Measurements from ENCODE around the gene ANKRD63.
A peak's percentile ranks its signal among the peaks of the same experiment; 100 is the strongest.

Gene ANKRD63

DNA sequence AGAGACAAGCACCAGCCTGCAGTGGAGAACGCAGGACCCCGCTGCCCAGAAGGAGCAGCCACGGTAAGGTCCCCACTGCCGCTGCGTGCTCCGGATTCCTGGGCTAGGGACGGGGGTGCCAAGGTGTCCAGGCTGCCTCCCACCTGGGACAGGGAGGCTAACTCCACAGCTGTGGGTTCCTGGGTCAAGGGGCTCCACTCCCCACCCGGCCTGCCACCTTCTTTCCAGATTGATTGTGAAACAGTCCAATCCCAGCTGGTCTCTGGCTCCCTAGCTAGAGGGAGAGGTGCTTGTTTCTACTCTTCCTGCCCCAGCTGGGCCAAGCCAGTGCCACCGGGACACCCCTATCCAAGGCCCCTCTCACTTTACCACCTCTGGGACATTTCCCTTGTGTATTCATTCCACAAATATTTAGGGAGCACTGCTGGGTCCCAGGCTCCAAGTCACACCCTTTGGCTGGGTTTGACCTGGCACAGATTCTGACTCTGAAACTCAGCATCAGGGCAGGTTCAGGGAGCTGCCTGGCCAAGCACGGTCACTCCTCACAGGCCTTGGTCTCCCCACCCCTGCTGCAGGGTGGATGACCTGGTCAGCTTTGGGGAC, 42.1 kb downstream of the ANKRD63 start:
- no peak for DNase-seq

DNA sequence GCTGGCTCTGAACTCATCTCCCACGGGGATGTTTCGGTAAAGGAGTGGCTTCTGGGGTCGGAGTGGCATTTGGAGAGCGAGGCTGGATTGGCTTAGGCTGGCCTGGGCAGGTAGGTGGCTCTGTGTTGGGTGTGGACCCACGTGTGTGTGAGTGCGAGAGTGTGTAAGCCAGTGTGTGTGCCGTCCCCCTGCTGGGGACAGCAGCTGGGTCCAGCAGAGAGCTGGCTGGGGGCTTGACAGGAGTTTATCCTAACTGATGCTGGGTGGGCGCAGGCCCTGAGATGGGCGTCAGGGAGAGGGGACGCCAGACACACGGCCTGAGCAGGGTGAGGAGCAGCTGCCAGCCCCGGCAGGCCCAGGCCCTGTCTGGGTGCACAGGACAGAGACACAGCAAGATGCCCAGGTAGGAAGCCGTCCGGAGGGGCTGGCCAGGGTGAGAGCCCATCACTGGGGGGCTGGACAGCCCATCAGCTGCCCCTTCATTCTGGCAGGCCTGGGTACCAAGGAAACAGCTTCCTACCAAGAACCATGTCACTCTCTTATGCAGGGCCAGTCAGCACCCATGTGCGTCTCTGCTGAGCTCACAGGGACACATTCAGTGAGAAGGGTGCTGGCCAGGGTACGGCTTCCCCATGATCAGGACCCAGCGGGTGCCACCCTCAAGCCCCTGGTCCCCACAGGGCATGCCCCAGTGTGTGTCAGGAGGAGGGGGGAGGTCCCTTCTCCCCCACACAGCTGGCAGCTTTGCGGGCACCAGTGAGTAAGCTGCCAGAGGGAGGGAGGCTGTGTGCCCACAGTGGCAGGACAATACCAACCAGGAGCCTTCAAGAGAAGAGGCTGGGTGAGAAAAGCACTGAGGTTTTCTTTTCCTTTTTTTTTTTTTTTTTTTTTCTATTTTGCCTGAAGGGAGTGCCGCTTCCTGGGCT, 42.9 kb downstream of the ANKRD63 start:
- no peak for DNase-seq

DNA sequence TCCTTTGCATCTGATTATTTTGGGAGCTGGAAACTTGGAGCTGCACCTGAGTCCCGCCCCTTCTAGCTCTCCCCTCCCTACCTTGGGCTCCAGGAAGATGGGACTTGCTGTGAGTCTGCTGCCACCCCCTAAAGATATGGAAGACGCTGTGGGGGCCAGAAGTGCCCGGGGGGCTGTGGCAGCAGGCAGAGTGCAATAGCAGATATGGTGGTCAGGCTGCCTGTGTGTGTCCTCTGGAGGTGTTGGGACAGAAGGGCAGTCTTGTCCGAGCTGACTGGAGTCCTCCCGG, 43.5 kb downstream of the ANKRD63 start:
- no peak for DNase-seq

DNA sequence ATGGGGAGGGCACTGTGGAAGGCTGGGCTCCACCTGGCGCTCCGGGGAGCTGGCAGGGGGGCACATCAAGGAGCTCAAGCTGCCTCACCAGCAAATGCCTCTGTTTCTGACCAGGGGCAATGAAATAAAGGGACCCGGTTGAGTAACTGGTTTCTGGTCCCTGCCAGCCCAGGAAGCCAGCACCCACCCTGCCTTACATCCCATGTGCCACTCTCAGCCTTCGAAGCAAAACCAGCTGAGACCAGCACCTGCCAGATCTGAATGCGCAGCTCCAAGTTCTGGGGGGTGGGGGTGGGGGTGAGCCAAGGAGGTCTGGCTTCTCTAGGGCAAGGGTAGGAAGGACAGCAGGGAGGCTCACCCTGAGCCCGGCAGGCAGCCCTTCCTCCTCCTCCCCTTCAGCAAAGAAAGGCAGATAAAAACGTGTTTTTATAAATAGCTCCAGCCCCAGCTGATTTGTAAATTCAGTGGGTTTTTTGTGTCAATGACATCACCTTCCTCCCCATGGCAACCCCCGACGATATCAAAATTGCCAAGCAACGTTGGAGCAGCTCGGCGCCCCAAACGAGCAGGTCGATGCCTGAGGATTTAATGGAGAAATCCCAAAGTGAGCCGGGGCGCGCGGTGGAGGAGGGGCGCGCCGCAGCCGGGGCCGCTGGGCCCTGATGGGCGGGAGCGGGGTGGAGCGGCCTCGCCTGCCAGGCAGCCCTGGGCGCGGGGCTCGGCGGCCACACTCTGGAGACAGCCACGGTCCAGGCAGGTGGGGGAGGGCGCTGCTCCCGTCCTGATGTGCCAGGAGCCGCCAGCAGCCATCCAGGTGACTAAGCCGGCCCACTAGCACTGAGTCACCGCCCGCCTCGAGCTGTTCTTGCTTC, 44.1 kb downstream of the ANKRD63 start, which contains the start of gene PAK6:
Gene PAK6, plus strand, starts transcription at position 532 of the 872 bp plus-strand sequence. CDS start 25,723 bp downstream, outside the sequence.
- peak; percentile 79 for DNase-seq

DNA sequence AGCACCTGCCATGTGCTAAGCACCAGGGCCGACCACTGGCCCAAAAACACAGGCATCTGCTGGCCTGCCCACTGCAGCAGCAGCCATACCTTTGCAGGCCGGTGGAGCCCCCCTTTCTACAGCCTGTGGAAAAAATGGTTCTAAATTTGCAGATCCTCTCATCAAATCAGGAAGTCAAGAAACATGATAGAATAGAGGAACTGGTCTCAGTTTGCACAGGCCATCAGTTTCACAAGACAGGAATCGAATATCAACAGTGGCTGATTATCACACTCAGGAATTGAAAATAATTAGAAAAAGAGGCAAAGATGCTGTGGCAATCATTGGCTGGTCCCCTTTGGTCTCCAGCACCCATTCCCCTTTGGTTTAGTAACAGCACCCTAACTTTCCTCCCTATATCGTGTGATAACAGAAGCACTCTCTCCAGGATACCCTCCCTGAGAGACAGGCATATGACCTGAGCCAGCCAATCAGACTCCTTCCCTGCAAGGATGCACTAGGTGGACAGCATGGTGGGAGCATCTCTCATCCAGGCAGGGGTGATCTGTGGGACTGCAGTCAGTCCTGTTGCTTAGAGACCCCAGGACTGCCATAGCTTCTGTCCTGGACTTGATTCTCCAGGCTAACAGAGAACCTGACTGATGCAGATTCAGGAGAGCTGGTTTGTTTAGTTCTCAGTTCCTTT, 47.5 kb downstream of the ANKRD63 start:
- DNase-seq, result no peak

DNA sequence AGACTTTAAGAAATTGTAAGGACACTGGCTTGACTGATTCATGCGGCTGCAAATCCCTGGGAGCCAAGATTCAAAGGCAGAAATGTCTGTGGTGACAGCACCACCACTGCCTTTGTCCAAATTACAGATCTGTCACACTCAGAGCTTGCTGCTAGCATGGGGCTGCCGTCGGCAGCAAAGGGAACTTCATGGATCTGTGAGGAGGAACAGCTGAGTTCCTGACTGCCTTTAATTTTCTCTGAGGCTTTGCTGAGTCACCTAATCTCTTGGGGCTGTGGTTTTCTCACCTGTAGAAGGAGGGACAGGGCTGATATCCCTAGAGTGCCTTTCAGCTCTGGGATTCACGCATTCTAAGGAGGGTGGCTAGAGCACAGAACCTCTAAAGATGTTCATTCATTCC, 48.1 kb downstream of the ANKRD63 start:
- DNase-seq, result no peak

DNA sequence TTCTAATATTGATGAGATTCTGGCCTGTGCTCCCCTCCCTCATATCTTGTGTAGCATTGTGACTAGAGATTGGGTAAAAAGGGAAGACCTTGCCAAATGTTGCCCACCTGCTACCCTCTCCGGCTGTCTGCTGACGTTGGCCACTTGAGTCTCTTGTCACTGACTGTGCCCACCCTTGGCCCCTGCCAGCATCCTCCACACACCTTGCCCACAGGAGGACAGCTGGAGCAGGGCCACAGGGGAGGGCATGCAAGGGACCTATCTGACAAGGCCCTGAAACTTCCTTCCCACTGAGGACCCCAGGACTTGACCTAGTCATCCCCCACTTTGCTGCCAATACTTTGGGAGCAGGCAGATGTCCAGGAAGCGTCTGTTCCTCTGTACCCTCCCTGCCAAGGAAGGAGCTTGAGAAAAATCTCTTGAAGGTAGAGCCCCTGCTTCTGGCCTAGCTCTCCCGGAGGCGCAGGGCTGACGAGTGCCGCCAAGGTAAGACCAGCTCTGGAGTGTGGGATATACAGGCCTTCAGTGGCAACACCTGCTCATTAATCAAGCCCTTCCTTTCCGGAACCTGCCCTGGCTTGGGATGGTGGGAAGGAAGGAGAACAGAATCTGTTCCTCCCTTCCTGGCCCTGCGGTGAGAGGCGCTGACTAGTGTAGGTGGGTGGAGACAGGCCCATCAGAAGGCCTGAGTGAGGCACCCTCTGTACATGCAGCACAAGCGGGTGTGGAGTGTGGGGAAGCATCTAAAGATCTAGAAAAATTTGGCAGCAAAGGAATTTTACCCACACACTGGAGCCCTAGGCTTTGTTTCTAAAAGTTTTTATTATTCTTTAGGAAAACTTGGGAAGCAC, 48.9 kb downstream of the ANKRD63 start:
- DNase-seq, result peak; percentile 35

DNA sequence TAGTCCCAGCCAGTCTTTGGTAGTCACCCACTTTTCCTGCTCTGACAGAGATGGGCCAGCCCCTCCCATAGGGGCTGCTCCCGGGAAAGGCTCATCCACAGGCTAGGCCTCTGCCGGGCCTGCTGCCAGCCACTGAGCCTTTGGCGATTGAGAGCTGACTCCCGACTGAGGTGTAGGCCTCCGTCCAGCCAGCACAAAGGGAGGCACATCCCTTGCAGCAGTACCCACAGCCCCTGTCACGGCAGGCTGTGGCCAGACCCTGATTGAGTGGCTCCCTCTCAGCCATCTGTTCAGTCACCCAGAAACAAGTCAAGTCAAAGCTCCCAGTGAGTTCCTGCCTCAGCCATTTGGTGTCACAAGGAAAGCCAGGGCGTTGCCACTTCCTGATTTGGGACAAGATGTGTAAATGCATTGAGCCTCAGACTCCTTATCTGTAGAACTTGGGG, 50.2 kb downstream of the ANKRD63 start:
- DNase-seq, result no peak
